Upper lobe of left lung (tissue), 4 donors: ENCODE measurements around the gene OXCT1.

ENCODE experiments used
- EP300 ChIP-seq, 4 donors: sonication (generic); formaldehyde crosslinking; IDR thresholded peaks; one replicate each; pipeline ENCODE4 v1.5.1; 2017; ENCODE audit warnings: antibody characterized with exemption in 4 of 4, control low read depth in 2 of 4
- POLR2AphosphoS5 ChIP-seq, 2 donors: sonication (generic); formaldehyde crosslinking; IDR thresholded peaks; one replicate each; pipeline ENCODE4 v1.5.1; 2017; ENCODE audit warnings: antibody characterized with exemption in 2 of 2

- no peak for TF ChIP-seq POLR2AphosphoS5 (IDR thresholded peaks at IDR 0.05)
- no peak for TF ChIP-seq EP300 (IDR thresholded peaks at IDR 0.05)
Measured at GRCh38 chr5:41822036-41822435, 48.2 kb downstream of the OXCT1 start.
